Measurements from ENCODE around the gene PLBD2.

GRCh38 chr12:113316155-113316554 is 42.2 kb upstream of the PLBD2 start:
- TF ChIP-seq CTCF (IDR thresholded peaks at IDR 0.05; ENCODE audit: low read depth, low read length, missing input control), result no peak
- no peak for TF ChIP-seq REST (IDR thresholded peaks at IDR 0.05)
